Measurements from ENCODE around the gene BCAS4.

The BCAS4 gene

GRCh38 chr20:50903353-50904051 is 108.6 kb downstream of the BCAS4 start:
- no peak for TF ChIP-seq CTCF (conservative IDR thresholded peaks at IDR 0.05)
- TF ChIP-seq ZFX (IDR thresholded peaks at IDR 0.05), result no peak
- H3K27ac ChIP-seq, result no peak overlapping the region

- H3K27ac ChIP-seq, result no peak overlapping the region
- TF ChIP-seq CTCF (conservative IDR thresholded peaks at IDR 0.05) (no peak), ZFX (IDR thresholded peaks at IDR 0.05) (no peak)
Measured at GRCh38 chr20:50904067-50904570, 109.3 kb downstream of the BCAS4 start.

- TF ChIP-seq ZFX (IDR thresholded peaks at IDR 0.05), result no peak
- no peak overlapping the region for H3K27ac ChIP-seq
Measured at GRCh38 chr20:50909413-50909812, 114.6 kb downstream of the BCAS4 start.

- TF ChIP-seq ZFX (IDR thresholded peaks at IDR 0.05) (no peak), CTCF (conservative IDR thresholded peaks at IDR 0.05) (no peak)
- no peak overlapping the region for H3K27ac ChIP-seq
Measured at GRCh38 chr20:50911030-50911429, 116.2 kb downstream of the BCAS4 start.

- no peak for TF ChIP-seq ZFX (IDR thresholded peaks at IDR 0.05)
- TF ChIP-seq CTCF (conservative IDR thresholded peaks at IDR 0.05), result no peak
- no peak overlapping the region for H3K27ac ChIP-seq
Measured at GRCh38 chr20:50911716-50912115, 116.9 kb downstream of the BCAS4 start.

GRCh38 chr20:50913690-50914375 is 119.0 kb downstream of the BCAS4 start:
- H3K27ac ChIP-seq, result no peak overlapping the region
- TF ChIP-seq ZFX (IDR thresholded peaks at IDR 0.05) (no peak), CTCF (conservative IDR thresholded peaks at IDR 0.05) (no peak)

- no peak for TF ChIP-seq CTCF (conservative IDR thresholded peaks at IDR 0.05)
- TF ChIP-seq ZFX (IDR thresholded peaks at IDR 0.05), result no peak
- no peak overlapping the region for H3K27ac ChIP-seq
Measured at GRCh38 chr20:50915424-50915823, 120.6 kb downstream of the BCAS4 start.
